ENCODE measurements around the gene MAP3K2. TPM values are rescaled to one million over a fixed set of nuclear protein-coding genes. Genes with fewer than 3 reads are reported as not detected.

The MAP3K2 gene
- total RNA-seq, 4 donors from 2014 or later: 44.9 to 79.4 (median 52.4) TPM

DNA sequence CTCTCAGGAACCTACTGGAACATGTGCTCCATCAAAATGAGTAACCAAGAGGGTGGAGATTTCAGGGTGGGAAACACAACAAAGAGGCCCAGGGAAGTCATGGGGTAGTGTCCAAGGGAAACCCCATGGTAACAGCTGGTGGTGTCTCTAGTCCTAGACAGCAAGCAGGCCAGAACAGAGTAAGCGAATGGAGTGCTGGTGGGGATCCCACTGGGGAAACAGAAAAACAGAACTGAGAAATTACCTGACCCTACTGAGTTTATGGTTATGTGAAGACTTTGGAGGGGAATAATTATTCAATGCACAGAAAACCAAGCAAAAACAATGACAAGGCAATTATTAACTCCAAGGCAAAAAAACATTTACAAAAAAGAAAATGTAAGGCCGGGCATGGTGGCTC, 110.7 kb downstream of the MAP3K2 start:
- ATAC-seq (ENCODE audit: low FRiP score) (no peak), DNase-seq (ENCODE audit: low spot score) (no peak)
- TF ChIP-seq, protein P1, sequence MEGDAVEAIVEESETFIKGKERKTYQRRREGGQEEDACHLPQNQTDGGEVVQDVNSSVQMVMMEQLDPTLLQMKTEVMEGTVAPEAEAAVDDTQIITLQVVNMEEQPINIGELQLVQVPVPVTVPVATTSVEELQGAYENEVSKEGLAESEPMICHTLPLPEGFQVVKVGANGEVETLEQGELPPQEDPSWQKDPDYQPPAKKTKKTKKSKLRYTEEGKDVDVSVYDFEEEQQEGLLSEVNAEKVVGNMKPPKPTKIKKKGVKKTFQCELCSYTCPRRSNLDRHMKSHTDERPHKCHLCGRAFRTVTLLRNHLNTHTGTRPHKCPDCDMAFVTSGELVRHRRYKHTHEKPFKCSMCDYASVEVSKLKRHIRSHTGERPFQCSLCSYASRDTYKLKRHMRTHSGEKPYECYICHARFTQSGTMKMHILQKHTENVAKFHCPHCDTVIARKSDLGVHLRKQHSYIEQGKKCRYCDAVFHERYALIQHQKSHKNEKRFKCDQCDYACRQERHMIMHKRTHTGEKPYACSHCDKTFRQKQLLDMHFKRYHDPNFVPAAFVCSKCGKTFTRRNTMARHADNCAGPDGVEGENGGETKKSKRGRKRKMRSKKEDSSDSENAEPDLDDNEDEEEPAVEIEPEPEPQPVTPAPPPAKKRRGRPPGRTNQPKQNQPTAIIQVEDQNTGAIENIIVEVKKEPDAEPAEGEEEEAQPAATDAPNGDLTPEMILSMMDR (IDR thresholded peaks at IDR 0.05): no peak

DNA sequence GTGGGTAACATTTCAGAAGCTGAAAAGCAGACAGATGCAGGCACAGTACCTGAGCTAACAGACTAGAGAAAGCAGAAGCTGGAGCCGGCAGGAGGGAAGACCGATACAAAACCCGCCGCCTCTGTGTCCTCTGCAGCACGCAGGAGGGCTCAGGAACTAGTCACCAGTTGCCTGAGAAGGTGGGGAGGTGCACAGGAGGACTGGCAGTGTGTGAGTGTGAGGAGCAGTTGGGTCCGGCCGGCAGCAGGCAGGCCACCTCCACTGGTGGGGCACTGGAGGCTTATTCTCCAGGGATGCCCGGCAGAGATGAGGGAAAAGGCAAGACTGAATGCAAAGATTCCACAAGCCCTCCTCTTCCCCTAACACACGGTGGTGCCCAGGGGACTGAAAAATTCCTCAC, 112.0 kb downstream of the MAP3K2 start:
- TF ChIP-seq, protein P1 (IDR thresholded peaks at IDR 0.05): no peak
- DNase-seq (ENCODE audit: low spot score) (no peak), ATAC-seq (ENCODE audit: low FRiP score) (no peak)

DNA sequence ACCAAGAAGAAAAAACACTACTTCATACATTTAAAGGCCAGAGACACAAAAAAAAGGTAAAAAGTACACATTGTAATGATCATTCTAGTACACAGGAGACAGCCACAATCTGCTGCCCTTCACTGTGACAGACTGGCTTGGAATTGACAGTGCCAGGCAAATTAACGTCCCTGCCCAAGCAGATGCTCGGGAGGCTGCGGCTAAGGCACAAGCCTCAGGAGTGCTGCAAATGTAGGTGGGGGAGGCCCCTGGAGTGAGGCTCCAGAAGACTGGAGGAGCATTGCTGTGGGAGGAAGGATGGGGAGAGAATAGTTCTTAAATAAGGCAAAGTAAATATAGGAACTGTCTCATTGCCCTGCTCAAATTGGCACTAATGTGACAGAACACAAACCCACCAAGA, 112.4 kb downstream of the MAP3K2 start:
- ATAC-seq (ENCODE audit: low FRiP score) (no peak), DNase-seq (ENCODE audit: low spot score) (no peak)
- TF ChIP-seq, protein P1 (IDR thresholded peaks at IDR 0.05): no peak

DNA sequence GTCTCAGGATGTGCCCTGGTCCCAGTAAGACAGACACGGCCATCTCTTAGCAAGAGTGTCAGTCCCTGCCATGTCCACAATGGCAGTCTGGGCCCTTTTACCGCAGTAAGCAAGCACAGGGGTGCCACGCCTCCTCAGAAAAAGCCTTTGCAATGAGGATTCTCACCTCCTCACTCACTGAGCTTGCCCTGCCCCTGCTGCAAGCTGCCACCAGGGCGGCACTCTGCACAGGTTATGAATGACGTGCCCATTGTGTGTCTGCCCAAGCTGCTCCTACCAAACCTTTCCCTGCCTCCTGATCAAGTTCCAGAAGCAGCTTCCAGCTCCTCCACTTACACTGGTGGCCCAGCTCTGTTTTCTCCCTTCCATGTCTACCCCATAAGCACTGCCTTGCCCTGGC, 117.1 kb downstream of the MAP3K2 start:
- TF ChIP-seq, protein P1 (IDR thresholded peaks at IDR 0.05): no peak
- ATAC-seq (ENCODE audit: low FRiP score): no peak
- no peak for DNase-seq (ENCODE audit: low spot score)

DNA sequence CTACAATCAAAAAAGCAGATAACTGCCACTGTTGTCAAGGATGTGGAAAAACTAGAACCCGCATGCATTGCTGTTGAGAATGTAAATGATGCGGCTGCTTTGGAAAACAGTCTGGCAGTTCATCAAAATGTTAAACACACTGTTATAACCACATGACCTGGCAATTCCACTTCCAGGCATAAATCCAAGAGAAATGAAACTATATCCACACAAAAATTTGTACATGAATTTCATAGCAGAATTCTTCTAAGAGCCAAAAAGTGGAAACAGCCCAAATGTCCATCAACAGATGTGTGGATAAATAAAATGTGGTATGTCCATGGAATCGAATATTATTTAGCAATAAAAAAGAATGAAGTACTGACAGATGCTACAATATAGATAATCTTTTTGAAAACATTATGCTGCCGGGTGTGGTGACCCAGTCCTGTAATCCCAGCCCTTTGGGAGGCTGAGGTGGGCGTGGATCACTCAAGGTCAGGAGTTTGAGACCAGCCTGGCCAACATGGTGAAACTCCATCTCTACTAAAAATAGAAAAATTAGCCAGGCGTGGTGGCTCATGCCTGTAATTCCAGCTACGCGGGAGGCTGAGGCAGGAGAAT, 125.9 kb downstream of the MAP3K2 start:
- ATAC-seq (ENCODE audit: low FRiP score) (no peak), DNase-seq (ENCODE audit: low spot score) (no peak)
- TF ChIP-seq, protein P1 (IDR thresholded peaks at IDR 0.05): no peak

DNA sequence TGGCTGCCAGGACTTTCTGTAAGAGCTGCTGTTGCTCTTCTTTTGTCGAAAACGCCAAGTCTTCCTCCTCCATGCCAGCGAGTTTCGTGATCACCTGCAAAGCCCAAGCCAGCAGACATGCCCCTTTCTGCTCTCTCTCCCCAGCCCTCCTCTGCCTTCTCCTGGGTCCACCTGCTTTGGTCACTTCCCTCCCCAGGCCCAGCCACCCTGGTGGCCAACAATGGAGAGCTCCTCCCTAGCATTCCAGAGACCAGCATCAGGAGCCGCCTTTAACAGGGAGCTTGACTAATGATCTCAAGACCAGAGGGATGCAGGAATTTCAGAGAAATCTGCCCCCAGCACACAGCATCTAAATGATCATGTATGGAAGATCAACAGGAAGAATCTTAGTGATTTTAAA, 128.4 kb downstream of the MAP3K2 start:
- ATAC-seq (ENCODE audit: low FRiP score) (no peak), DNase-seq (ENCODE audit: low spot score) (no peak)
- TF ChIP-seq, protein P1 (IDR thresholded peaks at IDR 0.05): no peak

DNA sequence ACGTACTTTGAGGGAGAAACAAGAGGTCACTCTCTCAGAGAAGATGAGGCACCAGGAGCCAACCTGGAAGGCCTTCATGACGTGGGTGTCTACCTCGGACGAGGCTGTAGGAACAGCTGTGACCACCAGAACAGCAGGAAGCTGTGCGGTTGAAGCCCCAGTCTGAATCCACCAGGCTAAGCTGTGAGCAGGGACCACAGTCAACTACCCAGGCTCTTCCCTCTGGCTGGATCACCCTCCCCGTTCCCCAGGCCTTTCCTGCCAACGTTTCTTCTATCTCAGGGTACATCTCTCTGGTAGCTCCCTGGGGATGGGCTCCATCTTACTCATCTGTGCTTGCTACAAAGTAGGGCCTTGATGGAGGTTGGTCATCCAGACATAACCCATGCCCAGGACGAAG, 130.9 kb downstream of the MAP3K2 start:
- DNase-seq (ENCODE audit: low spot score) (no peak), ATAC-seq (ENCODE audit: low FRiP score) (no peak)
- TF ChIP-seq, protein P1 (IDR thresholded peaks at IDR 0.05): no peak
